ENCODE measurements around the gene PAIP2.

- TF ChIP-seq CTCF (IDR thresholded peaks at IDR 0.05 in 2 of 3, conservative IDR thresholded peaks at IDR 0.05 in 1 of 3; ENCODE audit: borderline replicate concordance in 1 of 3, insufficient read depth in 1 of 3, low read depth in 2 of 3, low read length in 2 of 3) (no peak), RAD21 (IDR thresholded peaks at IDR 0.05; ENCODE audit: low read depth) (no peak), SRF (IDR thresholded peaks at IDR 0.05; ENCODE audit: low read depth) (no peak), ZNF274 (IDR thresholded peaks at IDR 0.05; ENCODE audit: low read depth, low read length) (no peak), SIN3A (IDR thresholded peaks at IDR 0.05; ENCODE audit: low read depth) (no peak), ZBTB33 (IDR thresholded peaks at IDR 0.05; ENCODE audit: extremely low read depth, insufficient replicate concordance, low read length) (no peak), POLR2A (IDR thresholded peaks at IDR 0.05; ENCODE audit: borderline replicate concordance, extremely low read depth, insufficient read depth, insufficient read length) (no peak), EGR1 (IDR thresholded peaks at IDR 0.05; ENCODE audit: low read depth) (no peak)
Observed at GRCh38 chr5:139393497-139394122, 52.0 kb downstream of the PAIP2 start.

Measured in HCT116 (cell line).